Measurements from ENCODE around the gene FREM1. TPM values are rescaled to one million over a fixed set of nuclear protein-coding genes. Genes with fewer than 3 reads are reported as not detected.

The FREM1 gene
- total and polyA plus RNA-seq, 10 donors = 0.07 to 4.3 (median 0.54) TPM; not detected in 1

- no peak overlapping the region for H3K4me3 ChIP-seq
- peaks cover 0 to 7% (median 2%) of the 10 kb centered on the region in 8 donors for H3K9me3 ChIP-seq
- DNase-seq = no peak
- no peaks in the 10 kb centered on the region for H3K4me1 ChIP-seq
- H3K36me3 ChIP-seq = no peaks in the 10 kb centered on the region
- intact Hi-C loops (cut with DNase I; ENCODE audit: low total_unique reads) = no loop called here
- H3K27ac ChIP-seq = no peak overlapping the region
- no peaks in the 10 kb centered on the region for H3K27me3 ChIP-seq (replicated peaks in 1 of 7)
- TF ChIP-seq CTCF (IDR thresholded peaks at IDR 0.05 in 8 of 11, conservative IDR thresholded peaks at IDR 0.05 in 3 of 11) (no peak), POLR2A (IDR thresholded peaks at IDR 0.05) (no peak), POLR2AphosphoS5 (IDR thresholded peaks at IDR 0.05) (no peak)
Observed at GRCh38 chr9:14870090-14870489, 40.1 kb downstream of the FREM1 start.

GRCh38 chr9:14869671-14870070 lies 40.6 kb downstream of the FREM1 start:
- no peak overlapping the region for H3K27ac ChIP-seq
- intact Hi-C loops (cut with DNase I; ENCODE audit: low total_unique reads) = no loop called here
- no peaks in the 10 kb centered on the region for H3K36me3 ChIP-seq
- TF ChIP-seq POLR2AphosphoS5 (IDR thresholded peaks at IDR 0.05) (no peak), CTCF (IDR thresholded peaks at IDR 0.05 in 8 of 11, conservative IDR thresholded peaks at IDR 0.05 in 3 of 11) (no peak), POLR2A (IDR thresholded peaks at IDR 0.05) (no peak)
- no peak overlapping the region for H3K4me3 ChIP-seq
- WGBS, 5 donors = 84 to 94% (median 90%) methylated on average over 3 of the region's 3 CpGs
- no peaks in the 10 kb centered on the region for H3K27me3 ChIP-seq (replicated peaks in 1 of 7)
- peaks cover 0 to 7% (median 2%) of the 10 kb centered on the region in 8 donors for H3K9me3 ChIP-seq
- no peaks in the 10 kb centered on the region for H3K4me1 ChIP-seq
- DNase-seq = no peak

- Histone ChIP-seq H3K9me3 (peaks cover 0 to 7% (median 2%) of the 10 kb centered on the region in 8 donors), H3K4me1 (no peaks in the 10 kb centered on the region), H3K27ac (no peak overlapping the region), H3K27me3 (replicated peaks in 1 of 7) (no peaks in the 10 kb centered on the region), H3K4me3 (no peak overlapping the region), H3K36me3 (no peaks in the 10 kb centered on the region)
- intact Hi-C loops (cut with DNase I; ENCODE audit: low total_unique reads) = no loop called here
- DNase-seq = no peak
- 70 to 85% (median 74%) methylated on average over 16 of the region's 16 CpGs for WGBS, 5 donors
- TF ChIP-seq POLR2AphosphoS5 (IDR thresholded peaks at IDR 0.05) (no peak), POLR2A (IDR thresholded peaks at IDR 0.05) (no peak), CTCF (IDR thresholded peaks at IDR 0.05 in 8 of 11, conservative IDR thresholded peaks at IDR 0.05 in 3 of 11) (no peak)
Observed at GRCh38 chr9:14868772-14869583, 41.2 kb downstream of the FREM1 start.

GRCh38 chr9:14868418-14868771 lies 41.8 kb downstream of the FREM1 start:
- intact Hi-C loops (cut with DNase I; ENCODE audit: low total_unique reads) = no loop called here

More at GRCh38 chr9:14868418-14868771, 41.8 kb downstream of the FREM1 start:
- Histone ChIP-seq H3K27ac (no peak overlapping the region), H3K9me3 (peaks cover 0 to 7% (median 2%) of the 10 kb centered on the region in 8 donors), H3K27me3 (replicated peaks in 1 of 7) (no peaks in the 10 kb centered on the region), H3K4me3 (no peak overlapping the region), H3K4me1 (no peaks in the 10 kb centered on the region), H3K36me3 (no peaks in the 10 kb centered on the region)
- no peak for TF ChIP-seq CTCF (IDR thresholded peaks at IDR 0.05 in 8 of 11, conservative IDR thresholded peaks at IDR 0.05 in 3 of 11)
- TF ChIP-seq POLR2AphosphoS5 (IDR thresholded peaks at IDR 0.05) = no peak
- no peak for TF ChIP-seq POLR2A (IDR thresholded peaks at IDR 0.05)
- 87 to 92% (median 88%) methylated on average over 4 of the region's 4 CpGs for WGBS, 5 donors
- DNase-seq = no peak

Measured in spleen (tissue), 11 donors.